ENCODE measurements around the gene MIB1. TPM values are rescaled to one million over a fixed set of nuclear protein-coding genes. Genes with fewer than 3 reads are reported as not detected.

MIB1 gene
- total RNA-seq, 3 donors from 2014 or later (not counting 1 experiment from before 2014, with no cell fraction given): 27.5 to 38.4 (median 35.6) TPM

Other genes starting within 250 kb of the MIB1 start
- gene ESCO1, start 140.1 kb upstream of the MIB1 start, total RNA-seq: 10 to 100 TPM; 40.5 to 43.4 (median 42.8) TPM
- 10 to 100 TPM; 28.0 to 33.8 (median 31.6) TPM for gene SNRPD1, start 128.5 kb upstream of the MIB1 start, total RNA-seq
- 10 to 100 TPM; 39.9 to 47.3 (median 45.0) TPM for gene ABHD3, start 36.0 kb upstream of the MIB1 start, total RNA-seq

Data from natural killer cell (primary cell).